Esophagus muscularis mucosa (tissue), 4 donors: ENCODE results near the gene BAHCC1.

Source experiments
- CTCF ChIP-seq, 3 experiments: fragments of 200-600 bp in 2 of 3; fragments of 450-650 bp in 1 of 3; sonication (generic) in 2 of 3; IDR thresholded peaks; one replicate each; pipeline ENCODE4 v1.5.1; 2017 to 2019; ENCODE audit warnings: antibody characterized with exemption in 3 of 3, mild to moderate bottlenecking in 2 of 3, moderate library complexity in 1 of 3
- EP300 ChIP-seq: sonication (generic); formaldehyde crosslinking; IDR thresholded peaks from one replicate; pipeline ENCODE4 v1.6.1; 2017; ENCODE audit warnings: antibody characterized with exemption
- POLR2A ChIP-seq: fragments of 450-650 bp; IDR thresholded peaks from one replicate; pipeline ENCODE4 v1.6.1; 2017; ENCODE audit warnings: antibody characterized with exemption, moderate library complexity, mild to moderate bottlenecking, low read depth
- POLR2AphosphoS5 ChIP-seq, 2 donors: sonication (generic); formaldehyde crosslinking; IDR thresholded peaks; one replicate each; pipeline ENCODE4 v1.6.1; 2017; ENCODE audit warnings: antibody characterized with exemption in 2 of 2

GRCh38 chr17:81354252-81354953 is 40.9 kb upstream of the BAHCC1 start:
- TF ChIP-seq CTCF (IDR thresholded peaks at IDR 0.05) (no peak), POLR2A (no peak), POLR2AphosphoS5 (IDR thresholded peaks at IDR 0.05) (no peak), EP300 (no peak)
